ENCODE data around the gene ADGRG6.

GRCh38 chr6:142470421-142470820 lies 168.6 kb downstream of the ADGRG6 start:
- TF ChIP-seq CTCF (IDR thresholded peaks at IDR 0.05; ENCODE audit: insufficient read depth, low read length, poor library complexity, severe bottlenecking) (no peak), EZH2phosphoT487 (conservative IDR thresholded peaks at IDR 0.05; ENCODE audit: low read length) (no peak)
